Measurements from ENCODE around the gene GABPB1.

The GABPB1 gene

DNA sequence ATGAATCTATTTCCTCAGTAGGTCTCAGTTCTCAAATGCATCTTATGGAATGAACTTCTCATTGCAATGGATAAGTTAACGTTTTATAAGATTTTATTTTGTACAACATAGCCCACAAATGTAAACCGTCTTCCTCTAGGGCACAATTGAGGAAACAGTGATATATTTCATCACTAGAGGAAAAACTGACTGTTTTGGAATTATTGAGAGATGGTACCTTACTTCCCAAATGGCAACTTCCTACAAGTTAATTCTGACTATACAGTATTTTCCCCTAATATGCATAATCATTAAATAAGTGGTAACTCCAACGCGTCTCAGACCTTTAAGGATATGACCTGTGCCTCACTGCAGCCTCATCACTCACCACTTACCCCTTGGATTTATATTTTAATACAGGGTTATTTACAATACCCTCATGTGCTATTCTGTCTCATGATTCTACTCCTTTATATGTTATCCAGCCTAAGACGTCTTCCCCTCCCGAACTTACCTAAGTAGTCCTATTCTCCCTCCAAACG is 13.3 kb downstream of the GABPB1 start:
- 97% methylated on average over 5 of the region's 7 CpGs for WGBS
- Histone ChIP-seq H3K36me3 (ENCODE audit: insufficient read depth, low read length) (peaks cover 3% of the 10 kb centered on the region; the same call in 1 of the 2 replicates), H3K9me3 (ENCODE audit: insufficient read depth, low read depth, low read length) (no peaks in the 10 kb centered on the region)

GRCh38 chr15:50340416-50340815 is 14.6 kb downstream of the GABPB1 start:
- no peaks in the 10 kb centered on the region for H3K27me3 ChIP-seq (ENCODE audit: insufficient read depth, low read length)
- H3K36me3 ChIP-seq (ENCODE audit: insufficient read depth, low read length), result no peaks in the 10 kb centered on the region
- WGBS, result 100% methylated on average over 1 of the region's 1 CpG
- no peaks in the 10 kb centered on the region for H3K4me1 ChIP-seq (ENCODE audit: insufficient read depth, low read length)
- H3K4me3 ChIP-seq (ENCODE audit: low read length), result no peak overlapping the region
- H3K9me3 ChIP-seq (ENCODE audit: insufficient read depth, low read depth, low read length), result no peaks in the 10 kb centered on the region
- no peak overlapping the region for H3K27ac ChIP-seq (ENCODE audit: low read depth, low read length)
- H3K9ac ChIP-seq (ENCODE audit: low read depth, low read length), result no peak overlapping the region

More for the DNA sequence above, 13.3 kb downstream of the GABPB1 start:
- no peak overlapping the region for H3K27ac ChIP-seq (ENCODE audit: low read depth, low read length)
- H3K4me1 ChIP-seq (ENCODE audit: insufficient read depth, low read length), result no peaks in the 10 kb centered on the region
- H3K9ac ChIP-seq (ENCODE audit: low read depth, low read length), result no peak overlapping the region
- no peak overlapping the region for H3K4me3 ChIP-seq (ENCODE audit: low read length)
- H3K27me3 ChIP-seq (ENCODE audit: insufficient read depth, low read length), result no peaks in the 10 kb centered on the region

DNA sequence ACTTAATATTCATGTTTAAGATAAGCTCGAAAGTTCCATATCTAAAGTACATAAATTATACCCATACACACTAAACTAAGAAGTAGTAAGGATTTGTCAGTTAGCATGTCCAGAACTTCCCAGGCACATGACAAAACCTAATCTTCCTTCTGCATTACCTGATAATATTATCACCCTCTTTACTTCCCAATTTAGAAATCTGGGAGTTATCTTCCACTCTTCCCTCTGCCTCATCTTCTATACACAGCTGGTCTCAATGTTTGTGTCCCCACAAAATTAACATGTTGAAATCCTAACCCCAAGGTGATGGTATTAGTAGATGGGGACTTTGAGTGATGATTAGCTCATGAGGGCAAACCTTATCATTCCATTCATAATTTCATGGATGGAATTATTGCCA is 15.3 kb downstream of the GABPB1 start:
- H3K27me3 ChIP-seq (ENCODE audit: insufficient read depth, low read length), result no peaks in the 10 kb centered on the region
- no peaks in the 10 kb centered on the region for H3K4me1 ChIP-seq (ENCODE audit: insufficient read depth, low read length)
- no peaks in the 10 kb centered on the region for H3K36me3 ChIP-seq (ENCODE audit: insufficient read depth, low read length)
- H3K9ac ChIP-seq (ENCODE audit: low read depth, low read length), result no peak overlapping the region
- H3K4me3 ChIP-seq (ENCODE audit: low read length), result no peak overlapping the region
- no peak overlapping the region for H3K27ac ChIP-seq (ENCODE audit: low read depth, low read length)
- no peaks in the 10 kb centered on the region for H3K9me3 ChIP-seq (ENCODE audit: insufficient read depth, low read depth, low read length)
- no CpG with 5 or more reads among the region's 1 CpG for WGBS

- Histone ChIP-seq H3K27me3 (ENCODE audit: insufficient read depth, low read length) (no peaks in the 10 kb centered on the region), H3K9ac (ENCODE audit: low read depth, low read length) (no peak overlapping the region), H3K36me3 (ENCODE audit: insufficient read depth, low read length) (no peaks in the 10 kb centered on the region), H3K9me3 (ENCODE audit: insufficient read depth, low read depth, low read length) (no peaks in the 10 kb centered on the region), H3K4me3 (ENCODE audit: low read length) (no peak overlapping the region), H3K27ac (ENCODE audit: low read depth, low read length) (no peak overlapping the region), H3K4me1 (ENCODE audit: insufficient read depth, low read length) (peaks cover 12% of the 10 kb centered on the region)
- 96% methylated on average over 3 of the region's 4 CpGs for WGBS
These were observed 19.7 kb downstream of the GABPB1 start for GRCh38 chr15:50335251-50335650.

GRCh38 chr15:50333229-50333628 is 21.8 kb downstream of the GABPB1 start:
- Histone ChIP-seq H3K9ac (ENCODE audit: low read depth, low read length) (no peak overlapping the region), H3K27ac (ENCODE audit: low read depth, low read length) (no peak overlapping the region), H3K4me1 (ENCODE audit: insufficient read depth, low read length) (peaks cover 12% of the 10 kb centered on the region), H3K36me3 (ENCODE audit: insufficient read depth, low read length) (no peaks in the 10 kb centered on the region), H3K27me3 (ENCODE audit: insufficient read depth, low read length) (no peaks in the 10 kb centered on the region), H3K9me3 (ENCODE audit: insufficient read depth, low read depth, low read length) (no peaks in the 10 kb centered on the region), H3K4me3 (ENCODE audit: low read length) (no peak overlapping the region)
- 100% methylated on average over 1 of the region's 4 CpGs for WGBS

DNA sequence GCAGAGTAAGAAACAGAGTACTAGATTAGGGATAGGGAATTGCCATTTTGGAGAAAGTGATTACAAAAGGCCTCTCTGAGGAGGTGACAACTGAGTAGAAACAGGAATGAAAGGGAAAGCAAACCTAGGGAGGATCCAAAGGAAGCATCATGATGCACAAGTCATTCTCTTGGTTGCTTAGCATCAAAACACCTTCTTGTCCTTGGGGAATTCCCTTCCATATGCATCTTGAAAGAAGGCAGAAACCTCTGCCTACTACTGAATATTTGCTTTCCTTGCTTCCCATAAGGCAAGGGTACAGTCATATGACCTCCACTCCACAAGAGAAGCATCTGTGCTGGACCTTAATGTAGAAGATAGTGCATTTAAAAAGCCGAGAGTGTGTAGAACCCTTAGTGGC is 24.1 kb downstream of the GABPB1 start:
- peak overlapping the region; percentile 46 for H3K27ac ChIP-seq (ENCODE audit: low read depth, low read length)
- H3K36me3 ChIP-seq (ENCODE audit: insufficient read depth, low read length), result no peaks in the 10 kb centered on the region
- 100% methylated on average over 1 of the region's 1 CpG for WGBS

GRCh38 chr15:50328116-50328515 is 26.9 kb downstream of the GABPB1 start:
- no peak overlapping the region for H3K27ac ChIP-seq (ENCODE audit: low read depth, low read length)
- H3K27me3 ChIP-seq (ENCODE audit: insufficient read depth, low read length), result no peaks in the 10 kb centered on the region
- no peak overlapping the region for H3K9ac ChIP-seq (ENCODE audit: low read depth, low read length)
- no peaks in the 10 kb centered on the region for H3K36me3 ChIP-seq (ENCODE audit: insufficient read depth, low read length)
- H3K9me3 ChIP-seq (ENCODE audit: insufficient read depth, low read depth, low read length), result no peaks in the 10 kb centered on the region
- peaks cover 12% of the 10 kb centered on the region for H3K4me1 ChIP-seq (ENCODE audit: insufficient read depth, low read length)
- WGBS, result 100% methylated on average over 2 of the region's 3 CpGs
- no peak overlapping the region for H3K4me3 ChIP-seq (ENCODE audit: low read length)

More for the DNA sequence above, 24.1 kb downstream of the GABPB1 start:
- Histone ChIP-seq H3K4me1 (ENCODE audit: insufficient read depth, low read length) (peaks cover 12% of the 10 kb centered on the region), H3K9ac (ENCODE audit: low read depth, low read length) (0 out of 2 replicates have a peak overlapping the region, but pooled peaks have one; percentile 17), H3K4me3 (ENCODE audit: low read length) (no peak overlapping the region), H3K9me3 (ENCODE audit: insufficient read depth, low read depth, low read length) (no peaks in the 10 kb centered on the region), H3K27me3 (ENCODE audit: insufficient read depth, low read length) (no peaks in the 10 kb centered on the region)

DNA sequence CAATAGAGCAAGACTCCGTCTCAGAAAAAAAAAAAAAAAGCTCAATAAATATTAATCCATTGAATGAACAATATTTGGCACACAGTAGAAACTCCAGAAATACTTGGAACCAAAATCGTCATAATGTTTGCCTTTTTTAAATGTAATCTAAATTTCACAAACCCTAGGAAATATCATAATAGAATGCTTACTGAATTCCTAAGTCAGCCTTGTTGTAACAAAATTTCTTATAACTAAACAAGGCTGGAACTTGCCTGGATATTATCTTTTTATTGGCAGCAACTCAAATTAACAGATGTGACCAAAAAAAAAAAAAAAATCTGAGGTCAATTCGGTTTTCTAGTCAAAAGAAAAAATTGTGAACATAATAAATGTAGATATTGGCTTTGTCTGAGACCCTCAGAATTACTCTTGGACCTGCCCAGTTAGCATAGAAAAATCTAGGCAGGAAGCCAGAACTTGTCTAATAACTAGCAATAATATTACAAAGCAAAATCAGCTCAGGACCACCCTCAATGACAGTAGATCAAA is 33.3 kb downstream of the GABPB1 start:
- no peaks in the 10 kb centered on the region for H3K27me3 ChIP-seq (ENCODE audit: insufficient read depth, low read length)
- H3K36me3 ChIP-seq (ENCODE audit: insufficient read depth, low read length), result no peaks in the 10 kb centered on the region
- H3K4me3 ChIP-seq (ENCODE audit: low read length), result no peak overlapping the region
- H3K9ac ChIP-seq (ENCODE audit: low read depth, low read length), result no peak overlapping the region
- H3K27ac ChIP-seq (ENCODE audit: low read depth, low read length), result no peak overlapping the region
- no peaks in the 10 kb centered on the region for H3K9me3 ChIP-seq (ENCODE audit: insufficient read depth, low read depth, low read length)
- WGBS, result 81% methylated on average over 3 of the region's 3 CpGs
- H3K4me1 ChIP-seq (ENCODE audit: insufficient read depth, low read length), result no peaks in the 10 kb centered on the region

DNA sequence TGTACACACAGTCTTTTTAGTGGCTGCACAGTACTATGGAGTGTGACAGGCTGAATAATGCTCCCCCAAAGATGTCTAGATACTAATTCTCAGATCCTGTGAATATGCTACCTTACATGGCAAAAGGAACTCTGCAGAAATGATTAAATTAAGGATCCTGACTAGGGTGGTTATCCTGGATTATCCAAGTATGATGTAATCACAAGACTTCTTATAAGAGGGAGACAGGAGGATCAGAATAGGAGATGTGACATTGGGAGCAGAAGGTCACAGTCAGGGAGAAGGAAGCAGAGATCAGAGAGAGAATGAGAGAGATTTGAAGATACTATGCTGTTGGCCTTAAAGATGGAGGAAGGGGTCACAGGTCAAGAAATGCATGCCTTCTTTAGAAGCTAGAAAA is 34.5 kb downstream of the GABPB1 start:
- no peak overlapping the region for H3K9ac ChIP-seq (ENCODE audit: low read depth, low read length)
- no peak overlapping the region for H3K4me3 ChIP-seq (ENCODE audit: low read length)
- no peaks in the 10 kb centered on the region for H3K4me1 ChIP-seq (ENCODE audit: insufficient read depth, low read length)
- H3K9me3 ChIP-seq (ENCODE audit: insufficient read depth, low read depth, low read length), result no peaks in the 10 kb centered on the region
- H3K27ac ChIP-seq (ENCODE audit: low read depth, low read length), result no peak overlapping the region
- no peaks in the 10 kb centered on the region for H3K27me3 ChIP-seq (ENCODE audit: insufficient read depth, low read length)
- H3K36me3 ChIP-seq (ENCODE audit: insufficient read depth, low read length), result no peaks in the 10 kb centered on the region

- H3K27me3 ChIP-seq (ENCODE audit: insufficient read depth, low read length), result no peaks in the 10 kb centered on the region
- H3K9ac ChIP-seq (ENCODE audit: low read depth, low read length), result no peak overlapping the region
- no peaks in the 10 kb centered on the region for H3K4me1 ChIP-seq (ENCODE audit: insufficient read depth, low read length)
- no peak overlapping the region for H3K4me3 ChIP-seq (ENCODE audit: low read length)
- no peak overlapping the region for H3K27ac ChIP-seq (ENCODE audit: low read depth, low read length)
- no peaks in the 10 kb centered on the region for H3K36me3 ChIP-seq (ENCODE audit: insufficient read depth, low read length)
- WGBS, result 94% methylated on average over 2 of the region's 4 CpGs
- H3K9me3 ChIP-seq (ENCODE audit: insufficient read depth, low read depth, low read length), result no peaks in the 10 kb centered on the region
These were observed 36.3 kb downstream of the GABPB1 start for GRCh38 chr15:50318697-50319096.

GRCh38 chr15:50315814-50316630 is 39.0 kb downstream of the GABPB1 start:
- 95% methylated on average over 3 of the region's 4 CpGs for WGBS

More at GRCh38 chr15:50315814-50316630, 39.0 kb downstream of the GABPB1 start:
- Histone ChIP-seq H3K9ac (ENCODE audit: low read depth, low read length) (no peak overlapping the region), H3K9me3 (ENCODE audit: insufficient read depth, low read depth, low read length) (no peaks in the 10 kb centered on the region), H3K4me3 (ENCODE audit: low read length) (no peak overlapping the region), H3K36me3 (ENCODE audit: insufficient read depth, low read length) (no peaks in the 10 kb centered on the region), H3K27ac (ENCODE audit: low read depth, low read length) (no peak overlapping the region), H3K27me3 (ENCODE audit: insufficient read depth, low read length) (no peaks in the 10 kb centered on the region), H3K4me1 (ENCODE audit: insufficient read depth, low read length) (no peaks in the 10 kb centered on the region)
